IPS-NIHi7 (cell line): Measurements from ENCODE around the gene SORCS1.
A peak's percentile ranks its signal among the peaks of the same experiment; 100 is the strongest.

Experiments used
- DNase-seq: peaks from one replicate; pipeline ENCODE4 v3.0.0; 2012; ENCODE audit warnings: mixed read lengths; ENCODE audit errors: extremely low spot score

The SORCS1 gene

GRCh38 chr10:106816318-106817085 lies 348.0 kb downstream of the SORCS1 start:
- no peak for DNase-seq

GRCh38 chr10:106815427-106816043 lies 349.0 kb downstream of the SORCS1 start:
- no peak for DNase-seq

GRCh38 chr10:106804992-106805582 lies 359.4 kb downstream of the SORCS1 start:
- no peak for DNase-seq

- DNase-seq = no peak
Observed at GRCh38 chr10:106802949-106803348, 361.6 kb downstream of the SORCS1 start.

- DNase-seq = no peak
Observed at GRCh38 chr10:106799776-106800175, 364.7 kb downstream of the SORCS1 start.

- peak; percentile 65 for DNase-seq
Observed at GRCh38 chr10:106795619-106796018, 368.9 kb downstream of the SORCS1 start.

- no peak for DNase-seq
Observed at GRCh38 chr10:106793617-106794016, 370.9 kb downstream of the SORCS1 start.

- no peak for DNase-seq
Observed at GRCh38 chr10:106789623-106790022, 374.9 kb downstream of the SORCS1 start.

GRCh38 chr10:106788982-106789381 lies 375.5 kb downstream of the SORCS1 start:
- no peak for DNase-seq

- DNase-seq = no peak
Observed at GRCh38 chr10:106785528-106785927, 379.0 kb downstream of the SORCS1 start.

- DNase-seq = no peak
Observed at GRCh38 chr10:106780632-106781031, 383.9 kb downstream of the SORCS1 start.

GRCh38 chr10:106777841-106778240 lies 386.7 kb downstream of the SORCS1 start:
- no peak for DNase-seq

- DNase-seq = no peak
Observed at GRCh38 chr10:106775127-106775526, 389.4 kb downstream of the SORCS1 start.

GRCh38 chr10:106772957-106773356 lies 391.5 kb downstream of the SORCS1 start:
- no peak for DNase-seq

- DNase-seq = no peak
Observed at GRCh38 chr10:106771154-106771553, 393.4 kb downstream of the SORCS1 start.

- no peak for DNase-seq
Observed at GRCh38 chr10:106768204-106768603, 396.3 kb downstream of the SORCS1 start.

- no peak for DNase-seq
Observed at GRCh38 chr10:106765928-106766327, 398.6 kb downstream of the SORCS1 start.

- peak; percentile 25 for DNase-seq
Observed at GRCh38 chr10:106765241-106765754, 399.2 kb downstream of the SORCS1 start.

GRCh38 chr10:106764360-106764759 lies 400.1 kb downstream of the SORCS1 start:
- DNase-seq = no peak

GRCh38 chr10:106761906-106762305 lies 402.6 kb downstream of the SORCS1 start:
- no peak for DNase-seq

GRCh38 chr10:106757521-106757920 lies 407.0 kb downstream of the SORCS1 start:
- DNase-seq = no peak

GRCh38 chr10:106751091-106751490 lies 413.4 kb downstream of the SORCS1 start:
- no peak for DNase-seq

GRCh38 chr10:106746868-106747267 lies 417.6 kb downstream of the SORCS1 start:
- DNase-seq = no peak
